OCI-LY1 (cell line): ENCODE results near the gene SLC35G6.

ENCODE experiments used
- EZH2 ChIP-seq: fragments of 200-600 bp; sonication (generic), shearing (Covaris generic); IDR thresholded peaks from 2 replicates; pipeline ENCODE4 v1.8.0; 2017; ENCODE audit warnings: borderline replicate concordance, mixed run types, mild to moderate bottlenecking, antibody characterized with exemption, low read length, moderate library complexity, mixed read lengths
- TF ChIP-seq, protein P1 (sequence below): fragments of 200-600 bp; sonication (generic), shearing (Covaris generic); IDR thresholded peaks from 2 replicates; pipeline ENCODE4 v1.5.1; 2017; ENCODE audit warnings: mild to moderate bottlenecking, antibody characterized with exemption, low read length, moderate library complexity, mixed read lengths

DNA sequence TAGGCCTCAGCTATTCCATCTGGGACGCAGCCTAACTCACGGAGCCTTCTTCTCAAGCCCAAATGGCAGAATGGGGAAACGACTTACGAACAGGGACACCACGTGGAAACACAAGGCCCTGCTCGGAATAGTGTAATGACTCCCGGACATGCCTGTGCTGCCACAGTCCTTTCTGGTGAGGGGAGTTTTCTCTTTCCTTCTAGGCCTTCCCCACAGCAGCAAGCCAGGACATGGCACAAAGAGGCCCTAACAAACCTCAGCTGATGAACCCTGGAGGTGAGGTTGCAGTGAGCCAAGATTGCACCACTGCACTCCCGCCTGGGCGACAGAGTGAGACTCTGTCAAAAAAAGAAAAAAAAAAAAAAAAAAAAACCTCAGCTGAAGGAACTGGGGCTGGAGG is 17.2 kb upstream of the SLC35G6 start:
- TF ChIP-seq EZH2: no peak
- TF ChIP-seq, protein P1, sequence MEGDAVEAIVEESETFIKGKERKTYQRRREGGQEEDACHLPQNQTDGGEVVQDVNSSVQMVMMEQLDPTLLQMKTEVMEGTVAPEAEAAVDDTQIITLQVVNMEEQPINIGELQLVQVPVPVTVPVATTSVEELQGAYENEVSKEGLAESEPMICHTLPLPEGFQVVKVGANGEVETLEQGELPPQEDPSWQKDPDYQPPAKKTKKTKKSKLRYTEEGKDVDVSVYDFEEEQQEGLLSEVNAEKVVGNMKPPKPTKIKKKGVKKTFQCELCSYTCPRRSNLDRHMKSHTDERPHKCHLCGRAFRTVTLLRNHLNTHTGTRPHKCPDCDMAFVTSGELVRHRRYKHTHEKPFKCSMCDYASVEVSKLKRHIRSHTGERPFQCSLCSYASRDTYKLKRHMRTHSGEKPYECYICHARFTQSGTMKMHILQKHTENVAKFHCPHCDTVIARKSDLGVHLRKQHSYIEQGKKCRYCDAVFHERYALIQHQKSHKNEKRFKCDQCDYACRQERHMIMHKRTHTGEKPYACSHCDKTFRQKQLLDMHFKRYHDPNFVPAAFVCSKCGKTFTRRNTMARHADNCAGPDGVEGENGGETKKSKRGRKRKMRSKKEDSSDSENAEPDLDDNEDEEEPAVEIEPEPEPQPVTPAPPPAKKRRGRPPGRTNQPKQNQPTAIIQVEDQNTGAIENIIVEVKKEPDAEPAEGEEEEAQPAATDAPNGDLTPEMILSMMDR: no peak
